Body of pancreas (tissue), 4 donors: ENCODE measurements around the gene DPEP2NB. TPM values are rescaled to one million over a fixed set of nuclear protein-coding genes. Genes with fewer than 3 reads are reported as not detected.
"Not testable (repeated sequence)": the region's sequence is repeated elsewhere in the genome, so short reads cannot be mapped to it uniquely, and the experiment has no call there.

ENCODE experiments used
- ATAC-seq: fragments of 150-250 bp; one replicate; pipeline ENCODE4 v1.9.1; 2016
- DNase-seq, 4 donors: peaks; one replicate each; pipeline ENCODE4 v3.0.0-alpha.2; 2019
- H3K27ac ChIP-seq, 4 donors: fragments of 200-600 bp; sonication (generic); 1 replicate in 3 of 4; 2 replicates in 1 of 4; pipeline versions ENCODE4 v1.5.1 to v1.6.1; 2016 to 2019; ENCODE audit warnings: mild to moderate bottlenecking in 1 of 4, mixed read lengths in 1 of 4, moderate library complexity in 1 of 4
- H3K27me3 ChIP-seq, 2 donors: fragments of 200-600 bp; sonication (generic); one replicate each; pipeline ENCODE4 v1.6.0; 2016; ENCODE audit warnings: mild to moderate bottlenecking in 1 of 2
- H3K36me3 ChIP-seq, 2 donors: fragments of 200-600 bp; sonication (generic); replicated peaks in 1 of 2; 2 replicates each; pipeline ENCODE4 v1.5.1; 2016; ENCODE audit warnings: low read depth in 2 of 2; ENCODE audit not compliant: insufficient read depth in 1 of 2
- H3K4me1 ChIP-seq: fragments of 200-600 bp; sonication (generic); one replicate; pipeline ENCODE4 v1.6.0; 2016
- H3K4me3 ChIP-seq, 2 donors: fragments of 200-600 bp; sonication (generic); 1 replicate in 1 of 2; 2 replicates in 1 of 2; pipeline ENCODE4 v1.5.1; 2016 to 2019
- H3K9me3 ChIP-seq, 3 donors: fragments of 200-600 bp; sonication (generic); 1 replicate in 2 of 3; 2 replicates in 1 of 3; pipeline ENCODE4 v1.5.1; 2016
- POLR2A ChIP-seq, 3 donors: fragments of 450-650 bp; IDR thresholded peaks; one replicate each; pipeline ENCODE4 v1.6.1; 2016; ENCODE audit warnings: antibody characterized with exemption in 3 of 3, mild to moderate bottlenecking in 2 of 3
- WGBS, 2 donors: methylation state at CpG; one replicate each; pipeline ENCODE4 v1.1.5; 2017; 5-methylcytosine and 5-hydroxymethylcytosine counted together
- intact Hi-C: fragments of 100-400 bp; cut with DNase I; formaldehyde crosslinking; loops from one replicate; pipeline ENCODE4 v1.15.1; 2023
- total RNA-seq, 2 donors: library from RNA; depleted of rRNA; stranded (reverse); fragments of >200 nt; gene quantifications; one replicate each; pipeline ENCODE4 v1.1.0, GENCODE V29; 2016
- TF ChIP-seq, protein P1 (sequence below), 7 experiments: fragments of 450-650 bp in 4 of 7; fragments of 200-600 bp in 3 of 7; sonication (generic) in 3 of 7; IDR thresholded peaks; one replicate each; pipeline ENCODE4 v1.5.1; 2016 to 2019; ENCODE audit warnings: antibody characterized with exemption in 7 of 7

Gene DPEP2NB
- total RNA-seq, 2 donors from 2014 or later, result not detected

DNA sequence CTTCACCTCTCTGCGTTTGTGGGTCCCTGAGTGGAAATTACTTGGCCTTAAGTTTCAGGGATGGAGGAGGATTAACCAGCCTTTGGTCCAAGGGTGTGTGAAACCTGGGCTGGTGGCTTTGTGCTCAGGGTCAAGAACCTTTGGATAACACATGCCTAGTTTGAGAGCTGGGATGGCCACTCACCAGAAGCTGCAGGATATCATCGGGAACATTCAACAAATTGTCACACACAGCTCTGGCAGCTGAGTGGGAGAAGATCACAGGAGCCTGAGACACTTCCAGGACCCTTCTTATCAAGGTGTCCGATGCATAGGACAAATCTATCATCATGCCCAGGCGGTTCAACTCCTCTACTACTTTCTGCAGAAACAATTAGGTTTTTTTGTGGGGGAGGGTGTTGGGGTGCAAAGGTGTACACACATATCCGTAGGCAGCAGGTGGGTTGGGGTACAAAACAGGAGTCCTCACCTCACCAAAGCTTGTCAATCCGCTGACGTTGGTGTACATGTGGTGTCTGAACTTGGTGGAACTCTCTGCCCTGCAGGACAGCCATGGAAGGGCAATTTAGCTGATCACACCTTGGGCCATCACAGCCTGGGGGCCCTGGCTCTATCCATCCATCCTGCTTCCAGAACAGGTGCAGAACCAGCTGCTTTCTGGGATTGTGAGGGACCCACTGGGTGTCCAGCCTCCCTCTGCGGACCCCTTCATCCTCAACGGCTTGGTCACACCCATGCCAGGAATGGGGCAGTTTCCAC is 38.1 kb downstream of the DPEP2NB start:
- DNase-seq (no peak), ATAC-seq (no peak)
- intact Hi-C loops, result no loop called here
- Histone ChIP-seq H3K27me3 (no peaks in the 10 kb centered on the region), H3K36me3 (no peaks in the 10 kb centered on the region), H3K4me1 (no peaks in the 10 kb centered on the region), H3K4me3 (no peak overlapping the region), H3K9me3 (no peaks in the 10 kb centered on the region), H3K27ac (no peak overlapping the region)
- 67 to 79% methylated on average over 7 to 9 of the region's 9 CpGs for WGBS, 2 donors
- no peak for TF ChIP-seq POLR2A (IDR thresholded peaks at IDR 0.05)
- TF ChIP-seq, protein P1, sequence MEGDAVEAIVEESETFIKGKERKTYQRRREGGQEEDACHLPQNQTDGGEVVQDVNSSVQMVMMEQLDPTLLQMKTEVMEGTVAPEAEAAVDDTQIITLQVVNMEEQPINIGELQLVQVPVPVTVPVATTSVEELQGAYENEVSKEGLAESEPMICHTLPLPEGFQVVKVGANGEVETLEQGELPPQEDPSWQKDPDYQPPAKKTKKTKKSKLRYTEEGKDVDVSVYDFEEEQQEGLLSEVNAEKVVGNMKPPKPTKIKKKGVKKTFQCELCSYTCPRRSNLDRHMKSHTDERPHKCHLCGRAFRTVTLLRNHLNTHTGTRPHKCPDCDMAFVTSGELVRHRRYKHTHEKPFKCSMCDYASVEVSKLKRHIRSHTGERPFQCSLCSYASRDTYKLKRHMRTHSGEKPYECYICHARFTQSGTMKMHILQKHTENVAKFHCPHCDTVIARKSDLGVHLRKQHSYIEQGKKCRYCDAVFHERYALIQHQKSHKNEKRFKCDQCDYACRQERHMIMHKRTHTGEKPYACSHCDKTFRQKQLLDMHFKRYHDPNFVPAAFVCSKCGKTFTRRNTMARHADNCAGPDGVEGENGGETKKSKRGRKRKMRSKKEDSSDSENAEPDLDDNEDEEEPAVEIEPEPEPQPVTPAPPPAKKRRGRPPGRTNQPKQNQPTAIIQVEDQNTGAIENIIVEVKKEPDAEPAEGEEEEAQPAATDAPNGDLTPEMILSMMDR (IDR thresholded peaks at IDR 0.05), result no peak

DNA sequence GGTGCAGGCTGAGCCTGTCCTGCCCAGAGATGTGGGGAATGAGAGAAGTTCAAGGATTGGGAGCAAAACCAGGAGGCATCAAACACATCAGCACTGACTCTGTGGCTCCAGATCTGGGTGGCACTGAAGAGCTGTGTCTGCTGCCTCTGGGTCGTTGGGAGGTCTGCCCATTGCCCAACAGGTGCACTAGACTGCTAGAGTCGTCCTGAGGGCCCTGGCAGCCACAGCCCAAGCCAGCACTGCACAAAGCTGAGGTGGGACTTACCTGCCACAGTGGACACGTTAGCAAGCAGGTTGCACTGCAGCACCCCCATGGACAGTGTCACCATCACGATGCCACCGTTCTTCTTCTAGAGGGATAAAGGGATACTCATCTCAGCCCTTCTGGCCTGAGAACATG is 38.7 kb downstream of the DPEP2NB start:
- Histone ChIP-seq H3K4me1 (no peaks in the 10 kb centered on the region), H3K4me3 (no peak overlapping the region), H3K36me3 (no peaks in the 10 kb centered on the region), H3K27me3 (no peaks in the 10 kb centered on the region), H3K9me3 (no peaks in the 10 kb centered on the region), H3K27ac (no peak overlapping the region)
- DNase-seq (no peak), ATAC-seq (no peak)
- 51 to 55% methylated on average over 5 of the region's 5 CpGs for WGBS, 2 donors
- intact Hi-C loops, result no loop called here
- TF ChIP-seq, protein P1 (IDR thresholded peaks at IDR 0.05), result no peak
- TF ChIP-seq POLR2A (IDR thresholded peaks at IDR 0.05), result no peak

DNA sequence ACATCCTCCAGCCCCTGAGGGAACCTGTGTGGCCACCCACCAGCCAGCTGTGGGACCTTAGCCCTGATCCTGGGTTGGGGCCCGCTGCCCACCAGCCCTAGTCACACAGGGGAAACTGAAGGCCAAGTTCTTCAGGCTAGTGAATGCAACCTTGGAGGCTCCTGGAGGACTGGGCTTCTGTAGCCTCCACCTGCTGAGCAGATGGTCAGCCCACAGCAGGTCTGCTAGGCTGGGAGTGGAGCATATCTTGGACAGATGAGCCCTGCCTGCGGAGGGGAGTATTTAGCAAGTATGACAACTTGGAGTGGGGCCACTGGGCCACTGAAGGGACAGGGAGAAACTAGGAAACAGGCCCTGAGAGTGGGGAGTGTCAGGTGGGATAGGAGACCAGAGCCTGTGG is 39.5 kb downstream of the DPEP2NB start:
- no peaks in the 10 kb centered on the region for H3K9me3 ChIP-seq
- no peaks in the 10 kb centered on the region for H3K4me1 ChIP-seq
- H3K27me3 ChIP-seq, result no peaks in the 10 kb centered on the region
- H3K4me3 ChIP-seq, result no peak overlapping the region
- DNase-seq (no peak), ATAC-seq (no peak)
- H3K27ac ChIP-seq, result no peak overlapping the region
- 87 to 100% methylated on average over 2 of the region's 2 CpGs for WGBS, 2 donors
- no peak for TF ChIP-seq POLR2A (IDR thresholded peaks at IDR 0.05)
- TF ChIP-seq, protein P1 (IDR thresholded peaks at IDR 0.05), result no peak
- H3K36me3 ChIP-seq, result no peaks in the 10 kb centered on the region
- intact Hi-C loops, result no loop called here

DNA sequence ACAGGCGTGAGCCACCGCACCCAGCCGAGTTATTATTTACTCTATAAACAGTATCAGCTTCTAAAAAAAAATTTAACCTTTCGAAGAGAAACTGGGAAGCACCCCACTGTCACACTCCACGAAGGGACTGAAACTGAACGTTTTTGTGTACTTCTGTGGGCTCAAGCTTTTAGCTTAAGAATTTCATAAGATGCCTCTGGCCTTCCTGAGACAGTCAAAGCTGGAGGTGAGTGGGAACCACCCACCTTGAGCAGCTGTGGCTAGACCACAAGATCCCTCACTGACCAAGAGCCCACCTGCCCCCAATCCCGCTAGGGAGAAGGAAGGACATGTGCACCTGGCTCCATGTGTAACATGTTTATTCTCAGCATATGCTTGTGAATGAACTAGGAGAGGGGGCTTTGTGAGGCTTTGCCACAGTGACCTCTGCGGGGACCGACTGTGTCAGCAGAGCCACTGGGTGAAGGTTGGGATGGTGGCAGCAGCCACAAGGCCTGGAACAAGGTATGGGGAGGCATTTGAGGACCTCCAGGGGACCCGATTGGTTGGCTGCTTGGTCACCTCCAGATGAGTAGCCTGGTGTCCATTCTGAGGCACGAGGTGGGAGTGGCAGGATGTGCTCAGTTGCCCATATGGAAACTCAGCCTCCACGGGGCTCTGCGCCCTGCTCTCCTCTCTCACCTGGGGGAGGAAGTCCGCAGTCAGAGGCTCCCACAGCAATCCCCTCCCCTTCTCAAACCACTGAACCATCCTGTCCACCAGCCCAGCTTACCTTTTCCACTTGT is 40.2 kb downstream of the DPEP2NB start:
- no peak for TF ChIP-seq POLR2A (IDR thresholded peaks at IDR 0.05)
- TF ChIP-seq, protein P1 (IDR thresholded peaks at IDR 0.05), result no peak
- no peaks in the 10 kb centered on the region for H3K4me1 ChIP-seq
- DNase-seq (no peak), ATAC-seq (no peak)
- no peaks in the 10 kb centered on the region for H3K9me3 ChIP-seq
- intact Hi-C loops, result no loop called here
- no peak overlapping the region for H3K27ac ChIP-seq
- no peaks in the 10 kb centered on the region for H3K36me3 ChIP-seq
- no peak overlapping the region for H3K4me3 ChIP-seq
- WGBS, 2 donors, result 54 to 61% methylated on average over 8 to 14 of the region's 14 CpGs
- no peaks in the 10 kb centered on the region for H3K27me3 ChIP-seq

DNA sequence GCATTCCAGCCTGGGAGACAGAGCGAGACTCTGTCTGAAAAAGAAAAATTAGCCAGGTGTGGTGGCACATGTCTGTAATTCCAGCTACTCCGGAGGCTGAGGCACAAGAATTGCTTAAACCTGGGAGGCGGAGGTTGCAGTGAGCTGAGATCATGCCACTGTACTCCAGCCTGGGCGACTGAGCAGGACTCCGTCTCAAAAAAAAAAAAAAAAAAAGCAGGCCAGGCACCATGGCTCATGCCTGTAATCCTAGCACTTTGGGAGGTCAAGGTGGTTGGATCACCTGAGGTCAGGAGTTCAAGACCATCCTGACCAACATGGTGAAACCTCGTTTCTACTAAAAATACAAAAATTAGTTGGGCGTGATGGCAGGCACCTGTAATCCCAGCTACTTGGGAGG is 43.4 kb downstream of the DPEP2NB start:
- intact Hi-C loops, H3K27me3 ChIP-seq, H3K4me3 ChIP-seq, H3K9me3 ChIP-seq, ATAC-seq, H3K4me1 ChIP-seq, H3K27ac ChIP-seq, DNase-seq, H3K36me3 ChIP-seq: not testable (repeated sequence)
- 85 to 88% methylated on average over 6 to 7 of the region's 7 CpGs for WGBS, 2 donors
